ENCODE results near the gene KPNA3. TPM values are rescaled to one million over a fixed set of nuclear protein-coding genes. Genes with fewer than 3 reads are reported as not detected.
A peak's percentile ranks its signal among the peaks of the same experiment; 100 is the strongest.

The KPNA3 gene
- total and polyA plus RNA-seq, 2 experiments from 2014 or later: 23.8 to 32.6 TPM

- peak overlapping the region; percentile 74 for H3K27ac ChIP-seq
- H3K9me3 ChIP-seq (ENCODE audit: low read depth): no peaks in the 10 kb centered on the region
- peaks cover 56% of the 10 kb centered on the region for H3K4me1 ChIP-seq (ENCODE audit: low read depth)
- H3K27me3 ChIP-seq: no peaks in the 10 kb centered on the region
- H3K36me3 ChIP-seq: no peaks in the 10 kb centered on the region
- no peak overlapping the region for H3K4me3 ChIP-seq
- no peak for DNase-seq (ENCODE audit: low read depth in 1 of 2, low spot score in 1 of 2)
- TF ChIP-seq CTCF (IDR thresholded peaks at IDR 0.05; ENCODE audit: low read depth, low read length): no peak
Observed at GRCh38 chr13:49814551-49815270, 22.2 kb upstream of the KPNA3 start.

- peaks cover 56% of the 10 kb centered on the region for H3K4me1 ChIP-seq (ENCODE audit: low read depth)
- H3K4me3 ChIP-seq: no peak overlapping the region
- H3K27ac ChIP-seq: peak overlapping the region; percentile 92
- H3K27me3 ChIP-seq: no peaks in the 10 kb centered on the region
- no peak for TF ChIP-seq CTCF (IDR thresholded peaks at IDR 0.05; ENCODE audit: low read depth, low read length)
- H3K36me3 ChIP-seq: no peaks in the 10 kb centered on the region
- DNase-seq (ENCODE audit: low read depth in 1 of 2, low spot score in 1 of 2): no peak
- H3K9me3 ChIP-seq (ENCODE audit: low read depth): no peaks in the 10 kb centered on the region
Observed at GRCh38 chr13:49812812-49813211, 20.3 kb upstream of the KPNA3 start.

- H3K27me3 ChIP-seq: no peaks in the 10 kb centered on the region
- no peak for TF ChIP-seq CTCF (IDR thresholded peaks at IDR 0.05; ENCODE audit: low read depth, low read length)
- peaks cover 56% of the 10 kb centered on the region for H3K4me1 ChIP-seq (ENCODE audit: low read depth)
- H3K27ac ChIP-seq: peak overlapping the region; percentile 92
- DNase-seq (ENCODE audit: low read depth in 1 of 2, low spot score in 1 of 2): no peak
- no peaks in the 10 kb centered on the region for H3K36me3 ChIP-seq
- no peak overlapping the region for H3K4me3 ChIP-seq
- no peaks in the 10 kb centered on the region for H3K9me3 ChIP-seq (ENCODE audit: low read depth)
Observed at GRCh38 chr13:49811527-49811908, 19.0 kb upstream of the KPNA3 start.

- TF ChIP-seq CTCF (IDR thresholded peaks at IDR 0.05; ENCODE audit: low read depth, low read length): no peak
- no peaks in the 10 kb centered on the region for H3K27me3 ChIP-seq
- no peak overlapping the region for H3K4me3 ChIP-seq
- no peaks in the 10 kb centered on the region for H3K36me3 ChIP-seq
- no peaks in the 10 kb centered on the region for H3K9me3 ChIP-seq (ENCODE audit: low read depth)
- DNase-seq (ENCODE audit: low read depth in 1 of 2, low spot score in 1 of 2): peak; percentile 55 to 69
- peak overlapping the region; percentile 92 for H3K27ac ChIP-seq
- H3K4me1 ChIP-seq (ENCODE audit: low read depth): peaks cover 56% of the 10 kb centered on the region
Observed at GRCh38 chr13:49810567-49811526, 18.4 kb upstream of the KPNA3 start.

GRCh38 chr13:49807681-49808080 is 15.2 kb upstream of the KPNA3 start:
- no peak for TF ChIP-seq CTCF (IDR thresholded peaks at IDR 0.05; ENCODE audit: low read depth, low read length)
- H3K36me3 ChIP-seq: no peaks in the 10 kb centered on the region
- H3K27me3 ChIP-seq: no peaks in the 10 kb centered on the region
- no peak overlapping the region for H3K27ac ChIP-seq
- no peak for DNase-seq (ENCODE audit: low read depth in 1 of 2, low spot score in 1 of 2)
- H3K4me3 ChIP-seq: no peak overlapping the region
- H3K9me3 ChIP-seq (ENCODE audit: low read depth): no peaks in the 10 kb centered on the region
- H3K4me1 ChIP-seq (ENCODE audit: low read depth): peaks cover 26% of the 10 kb centered on the region
